ENCODE measurements around the gene TPR. TPM values are rescaled to one million over a fixed set of nuclear protein-coding genes. Genes with fewer than 3 reads are reported as not detected.

The TPR gene
- total RNA-seq, 1 experiment from 2014 or later = 157 TPM

DNA sequence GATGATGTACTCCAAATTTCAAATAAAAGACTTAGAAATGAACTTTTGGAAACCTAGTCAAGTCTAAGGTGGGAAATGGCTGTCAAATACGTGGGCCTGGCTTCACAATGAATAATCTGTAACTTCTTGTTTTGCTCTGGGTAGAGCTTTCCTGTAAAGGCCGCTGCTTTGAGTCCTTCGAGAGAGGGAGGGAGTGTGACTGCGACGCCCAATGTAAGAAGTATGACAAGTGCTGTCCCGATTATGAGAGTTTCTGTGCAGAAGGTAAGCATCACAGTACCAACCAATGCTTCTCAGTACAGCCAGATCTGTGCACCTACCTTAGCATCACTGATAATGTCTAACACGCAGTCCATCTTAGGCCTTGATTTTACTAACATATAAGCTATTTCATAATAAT, 73.6 kb downstream of the TPR start:
- no peak overlapping the region for H3K27ac Mint-ChIP-seq (ENCODE audit: unreplicated experiment)
- TF ChIP-seq, protein P1, sequence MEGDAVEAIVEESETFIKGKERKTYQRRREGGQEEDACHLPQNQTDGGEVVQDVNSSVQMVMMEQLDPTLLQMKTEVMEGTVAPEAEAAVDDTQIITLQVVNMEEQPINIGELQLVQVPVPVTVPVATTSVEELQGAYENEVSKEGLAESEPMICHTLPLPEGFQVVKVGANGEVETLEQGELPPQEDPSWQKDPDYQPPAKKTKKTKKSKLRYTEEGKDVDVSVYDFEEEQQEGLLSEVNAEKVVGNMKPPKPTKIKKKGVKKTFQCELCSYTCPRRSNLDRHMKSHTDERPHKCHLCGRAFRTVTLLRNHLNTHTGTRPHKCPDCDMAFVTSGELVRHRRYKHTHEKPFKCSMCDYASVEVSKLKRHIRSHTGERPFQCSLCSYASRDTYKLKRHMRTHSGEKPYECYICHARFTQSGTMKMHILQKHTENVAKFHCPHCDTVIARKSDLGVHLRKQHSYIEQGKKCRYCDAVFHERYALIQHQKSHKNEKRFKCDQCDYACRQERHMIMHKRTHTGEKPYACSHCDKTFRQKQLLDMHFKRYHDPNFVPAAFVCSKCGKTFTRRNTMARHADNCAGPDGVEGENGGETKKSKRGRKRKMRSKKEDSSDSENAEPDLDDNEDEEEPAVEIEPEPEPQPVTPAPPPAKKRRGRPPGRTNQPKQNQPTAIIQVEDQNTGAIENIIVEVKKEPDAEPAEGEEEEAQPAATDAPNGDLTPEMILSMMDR (IDR thresholded peaks at IDR 0.05; ENCODE audit: unreplicated experiment) = no peak
- no peak for DNase-seq
- H3K36me3 Mint-ChIP-seq (ENCODE audit: insufficient read depth, unreplicated experiment) = no peaks in the 10 kb centered on the region
- H3K27me3 Mint-ChIP-seq (ENCODE audit: unreplicated experiment) = no peaks in the 10 kb centered on the region
- intact Hi-C loops (cut with micrococcal nuclease; ENCODE audit: unreplicated experiment) = no loop called here
- H3K9me3 Mint-ChIP-seq (ENCODE audit: low read depth, unreplicated experiment) = no peaks in the 10 kb centered on the region
- H3K4me3 Mint-ChIP-seq (ENCODE audit: low read depth, unreplicated experiment) = no peak overlapping the region
- no TSS peak for BruUV-seq (replicated peaks)
- CTCF ChIA-PET = interaction anchor here (0.6 kb wide), 1 partner anchor 769 kb away, joined by 4 read pairs; no protein-coding TSS in a partner anchor
- H3K4me1 Mint-ChIP-seq (ENCODE audit: low read depth, unreplicated experiment) = no peaks in the 10 kb centered on the region

DNA sequence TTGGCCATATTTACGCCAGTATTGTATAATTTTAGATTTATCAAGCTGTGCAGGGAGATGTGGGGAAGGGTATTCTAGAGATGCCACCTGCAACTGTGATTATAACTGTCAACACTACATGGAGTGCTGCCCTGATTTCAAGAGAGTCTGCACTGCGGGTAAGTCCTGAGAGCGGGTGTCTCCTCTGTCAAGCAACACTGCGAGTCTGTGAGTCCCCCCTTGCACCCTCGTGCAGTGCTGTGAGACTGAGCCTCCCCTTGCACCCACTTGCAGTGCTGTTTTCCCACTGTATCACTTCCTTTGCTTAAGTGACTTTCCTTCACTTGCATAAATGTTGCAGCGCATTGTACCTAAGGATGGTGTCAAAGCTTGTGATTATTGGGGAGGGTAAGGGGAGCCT, 75.0 kb downstream of the TPR start:
- no peak for DNase-seq
- BruUV-seq (replicated peaks) = no TSS peak
- Mint-ChIP-seq H3K27ac (ENCODE audit: unreplicated experiment) (no peak overlapping the region), H3K27me3 (ENCODE audit: unreplicated experiment) (no peaks in the 10 kb centered on the region), H3K36me3 (ENCODE audit: insufficient read depth, unreplicated experiment) (no peaks in the 10 kb centered on the region), H3K4me3 (ENCODE audit: low read depth, unreplicated experiment) (no peak overlapping the region), H3K9me3 (ENCODE audit: low read depth, unreplicated experiment) (no peaks in the 10 kb centered on the region), H3K4me1 (ENCODE audit: low read depth, unreplicated experiment) (no peaks in the 10 kb centered on the region)
- CTCF ChIA-PET = interaction anchor here (0.7 kb wide), 1 partner anchor 75 kb away, joined by 3 read pairs; the partner anchor contains the start of genes ODR4 and TPR
- intact Hi-C loops (cut with micrococcal nuclease; ENCODE audit: unreplicated experiment) = no loop called here
- TF ChIP-seq, protein P1 (IDR thresholded peaks at IDR 0.05; ENCODE audit: unreplicated experiment) = no peak

DNA sequence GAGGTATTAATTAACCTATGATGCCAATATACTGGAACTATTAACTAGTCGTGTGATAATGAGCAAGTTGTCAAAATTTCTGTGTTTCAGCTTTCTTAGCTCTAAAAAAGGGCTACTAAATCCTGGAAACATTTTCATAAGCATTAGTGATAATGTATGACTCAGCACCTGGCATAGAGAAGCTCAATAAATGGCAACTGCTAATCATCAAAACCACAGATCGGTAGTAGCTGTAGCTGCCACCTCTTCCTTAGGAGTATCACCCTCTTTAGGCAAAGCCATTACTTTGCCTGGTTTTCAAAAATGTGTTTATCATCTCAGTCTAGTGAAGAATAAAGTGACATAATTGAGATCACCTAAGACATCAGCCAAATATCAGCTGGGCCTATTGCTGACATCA, 75.5 kb downstream of the TPR start:
- TF ChIP-seq, protein P1 (IDR thresholded peaks at IDR 0.05; ENCODE audit: unreplicated experiment) = no peak
- Mint-ChIP-seq H3K27ac (ENCODE audit: unreplicated experiment) (no peak overlapping the region), H3K27me3 (ENCODE audit: unreplicated experiment) (no peaks in the 10 kb centered on the region), H3K9me3 (ENCODE audit: low read depth, unreplicated experiment) (no peaks in the 10 kb centered on the region), H3K36me3 (ENCODE audit: insufficient read depth, unreplicated experiment) (no peaks in the 10 kb centered on the region), H3K4me3 (ENCODE audit: low read depth, unreplicated experiment) (no peak overlapping the region), H3K4me1 (ENCODE audit: low read depth, unreplicated experiment) (no peaks in the 10 kb centered on the region)
- intact Hi-C loops (cut with micrococcal nuclease; ENCODE audit: unreplicated experiment) = no loop called here
- BruUV-seq (replicated peaks) = no TSS peak
- no peak for DNase-seq
- CTCF ChIA-PET = interaction anchor here (0.6 to 0.7 kb wide), 2 partner anchors 76 to 1126 kb away, joined by 3 to 4 read pairs; partner anchors contain the start of genes ODR4 and TPR

DNA sequence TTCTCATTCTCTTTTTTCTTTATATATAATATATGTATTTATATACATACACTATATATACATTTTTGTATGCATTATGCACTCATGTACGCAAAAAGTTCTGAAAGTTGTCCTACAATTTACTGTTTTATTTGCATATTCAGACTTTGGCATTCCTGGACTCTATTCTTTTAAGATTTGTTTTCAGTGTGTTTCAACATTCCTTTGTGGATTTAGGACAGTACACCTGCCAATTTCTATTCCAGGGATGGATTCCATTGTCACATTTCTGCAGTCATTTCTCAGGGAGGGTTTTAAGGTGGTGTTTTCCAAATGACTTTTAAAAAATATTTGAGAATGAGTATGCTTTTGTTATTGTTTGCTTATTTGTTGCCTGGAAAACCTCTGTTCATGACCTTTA, 76.2 kb downstream of the TPR start:
- CTCF ChIA-PET = interaction anchor here (0.7 kb wide), 1 partner anchor 825 kb away, joined by 3 read pairs; no protein-coding TSS in a partner anchor
- no TSS peak for BruUV-seq (replicated peaks)

More for the DNA sequence above, 76.2 kb downstream of the TPR start:
- no peaks in the 10 kb centered on the region for H3K36me3 Mint-ChIP-seq (ENCODE audit: insufficient read depth, unreplicated experiment)
- DNase-seq = no peak
- no peak overlapping the region for H3K4me3 Mint-ChIP-seq (ENCODE audit: low read depth, unreplicated experiment)
- no peak overlapping the region for H3K27ac Mint-ChIP-seq (ENCODE audit: unreplicated experiment)
- no peaks in the 10 kb centered on the region for H3K4me1 Mint-ChIP-seq (ENCODE audit: low read depth, unreplicated experiment)
- TF ChIP-seq, protein P1 (IDR thresholded peaks at IDR 0.05; ENCODE audit: unreplicated experiment) = no peak
- H3K9me3 Mint-ChIP-seq (ENCODE audit: low read depth, unreplicated experiment) = no peaks in the 10 kb centered on the region
- intact Hi-C loops (cut with micrococcal nuclease; ENCODE audit: unreplicated experiment) = no loop called here
- H3K27me3 Mint-ChIP-seq (ENCODE audit: unreplicated experiment) = no peaks in the 10 kb centered on the region

Data from Calu3 (cell line).